Cardiac muscle cell (in vitro differentiated cells and primary cell): ENCODE results near the gene ZNF699. TPM values are rescaled to one million over a fixed set of nuclear protein-coding genes. Genes with fewer than 3 reads are reported as not detected.

Experiments
- DNase-seq, 2 donors: peaks; one replicate each; pipeline versions ENCODE4 v3.0.0 to v3.0.0-alpha.2; 2010 to 2017; ENCODE audit warnings: low read depth in 1 of 2, low spot score in 1 of 2
- H3K27ac ChIP-seq: fragments of 200-600 bp; sonication (generic); 2 replicates; pipeline ENCODE4 v1.5.1; 2016
- H3K27me3 ChIP-seq: fragments of 200-600 bp; sonication (generic); 2 replicates; pipeline ENCODE4 v1.6.0; 2016; ENCODE audit warnings: control low read depth
- H3K36me3 ChIP-seq: fragments of 200-600 bp; sonication (generic); 2 replicates; pipeline ENCODE4 v1.5.1; 2016; ENCODE audit warnings: control low read depth
- H3K4me1 ChIP-seq: fragments of 200-600 bp; sonication (generic); 2 replicates; pipeline ENCODE4 v1.8.1; 2017; ENCODE audit warnings: low read depth, mild to moderate bottlenecking, mixed run types
- H3K4me3 ChIP-seq: fragments of 200-600 bp; sonication (generic); 2 replicates; pipeline ENCODE4 v1.5.1; 2016; ENCODE audit warnings: mild to moderate bottlenecking
- H3K9me3 ChIP-seq: fragments of 200-600 bp; sonication (generic); 2 replicates; pipeline ENCODE4 v1.5.1; 2017; ENCODE audit warnings: low read depth, mild to moderate bottlenecking, control low read depth
- CTCF ChIP-seq: IDR thresholded peaks from 2 replicates; pipeline ENCODE4 v1.5.1; 2012; ENCODE audit warnings: low read depth, mild to moderate bottlenecking, low read length
- polyA plus RNA-seq: library from polyadenylated mRNA; unstranded; fragments of >200 nt; fragmentation: Nextera tagmentation; extraction: Ambion mirVana; gene quantifications from 2 replicates; pipeline ENCODE4 v1.2.1, GENCODE V29; 2016
- total RNA-seq: library from RNA; depleted of rRNA; stranded (reverse); fragments of >200 nt; gene quantifications from 2 replicates; pipeline ENCODE4 v1.2.3, GENCODE V29; 2016

ZNF699 gene
- total RNA-seq (17.1 and 20.9 TPM in 2 replicates), polyA plus RNA-seq (3.2 and 5.5 TPM in 2 replicates)

GRCh38 chr19:9309139-9309973 is at the start of gene ZNF699:
Gene ZNF699, minus strand, starts transcription at chr19:9309838. Its CDS starts 4,719 bp downstream, at chr19:9305119.
- Histone ChIP-seq H3K4me3 (peak within 1 kb of the TSS; percentile 62), H3K36me3 (no peaks in the 10 kb centered on the region), H3K4me1 (peaks cover 3% of the 10 kb centered on the region), H3K27ac (peak within 1 kb of the TSS; percentile 86), H3K9me3 (no peaks in the 10 kb centered on the region), H3K27me3 (no peaks in the 10 kb centered on the region)
- peak; percentile 99 for DNase-seq
- TF ChIP-seq CTCF: no peak

GRCh38 chr19:9354651-9355050 is 45.0 kb upstream of the ZNF699 start:
- no peaks in the 10 kb centered on the region for H3K36me3 ChIP-seq
- DNase-seq: no peak
- no peaks in the 10 kb centered on the region for H3K27me3 ChIP-seq
- no peaks in the 10 kb centered on the region for H3K4me1 ChIP-seq
- no peak overlapping the region for H3K27ac ChIP-seq
- H3K4me3 ChIP-seq: no peak overlapping the region
- TF ChIP-seq CTCF: no peak
- no peaks in the 10 kb centered on the region for H3K9me3 ChIP-seq

- no peak for DNase-seq
- no peak for TF ChIP-seq CTCF
- Histone ChIP-seq H3K4me3 (no peak overlapping the region), H3K27ac (no peak overlapping the region), H3K36me3 (no peaks in the 10 kb centered on the region), H3K4me1 (no peaks in the 10 kb centered on the region), H3K9me3 (no peaks in the 10 kb centered on the region), H3K27me3 (no peaks in the 10 kb centered on the region)
These were observed 43.4 kb upstream of the ZNF699 start for GRCh38 chr19:9353011-9353410.

GRCh38 chr19:9352505-9352904 is 42.9 kb upstream of the ZNF699 start:
- H3K27ac ChIP-seq: no peak overlapping the region
- H3K4me1 ChIP-seq: no peaks in the 10 kb centered on the region
- TF ChIP-seq CTCF: no peak
- no peak overlapping the region for H3K4me3 ChIP-seq
- no peaks in the 10 kb centered on the region for H3K36me3 ChIP-seq
- H3K9me3 ChIP-seq: no peaks in the 10 kb centered on the region
- no peaks in the 10 kb centered on the region for H3K27me3 ChIP-seq
- DNase-seq: no peak

- no peak overlapping the region for H3K4me3 ChIP-seq
- H3K9me3 ChIP-seq: no peaks in the 10 kb centered on the region
- no peaks in the 10 kb centered on the region for H3K4me1 ChIP-seq
- TF ChIP-seq CTCF: no peak
- H3K27ac ChIP-seq: no peak overlapping the region
- no peaks in the 10 kb centered on the region for H3K36me3 ChIP-seq
- DNase-seq: no peak
- H3K27me3 ChIP-seq: no peaks in the 10 kb centered on the region
These were observed 39.0 kb upstream of the ZNF699 start for GRCh38 chr19:9348671-9349070.
